Prostate gland (tissue), 2 donors: Measurements from ENCODE around the gene MOK. TPM values are rescaled to one million over a fixed set of nuclear protein-coding genes. Genes with fewer than 3 reads are reported as not detected.

Experiments used
- DNase-seq: peaks from one replicate; pipeline ENCODE4 v3.0.0-alpha.2; 2019; ENCODE audit warnings: low spot score
- H3K27ac ChIP-seq, 2 donors: fragments of 200-600 bp; sonication (generic); 2 replicates each; pipeline ENCODE4 v1.5.1; 2017 to 2019
- H3K27me3 ChIP-seq: fragments of 200-600 bp; sonication (generic); replicated peaks from 2 replicates; pipeline ENCODE4 v1.5.1; 2019; ENCODE audit not compliant: insufficient read depth
- H3K36me3 ChIP-seq, 2 donors: fragments of 200-600 bp; sonication (generic); 1 replicate in 1 of 2; 2 replicates in 1 of 2; pipeline versions ENCODE4 v1.5.1 to v1.8.1; 2017 to 2019
- H3K4me1 ChIP-seq: fragments of 200-600 bp; sonication (generic); replicated peaks from 2 replicates; pipeline ENCODE4 v1.5.1; 2019
- H3K4me3 ChIP-seq, 2 donors: fragments of 200-600 bp; sonication (generic); 2 replicates each; pipeline ENCODE4 v1.5.1; 2017 to 2019
- H3K9me3 ChIP-seq: fragments of 200-600 bp; sonication (generic); 2 replicates; pipeline ENCODE4 v1.5.1; 2017
- CTCF ChIP-seq, 4 experiments: fragments of 200-600 bp in 2 of 4; fragments of 450-650 bp in 2 of 4; sonication (generic) in 2 of 4; IDR thresholded peaks; 1 replicate in 3 of 4; 2 replicates in 1 of 4; pipeline ENCODE4 v1.5.1; 2016 to 2019; ENCODE audit warnings: antibody characterized with exemption in 4 of 4, mild to moderate bottlenecking in 2 of 4, moderate library complexity in 2 of 4
- POLR2A ChIP-seq: fragments of 450-650 bp; IDR thresholded peaks from one replicate; pipeline ENCODE4 v1.6.1; 2016; ENCODE audit warnings: antibody characterized with exemption, mild to moderate bottlenecking
- POLR2AphosphoS5 ChIP-seq: sonication (generic); formaldehyde crosslinking; IDR thresholded peaks from one replicate; pipeline ENCODE4 v1.6.1; 2017; ENCODE audit warnings: antibody characterized with exemption
- WGBS: methylation state at CpG from one replicate; pipeline ENCODE4 v1.1.5; 2018; 5-methylcytosine and 5-hydroxymethylcytosine counted together
- intact Hi-C: fragments of 100-400 bp; cut with DNase I; formaldehyde crosslinking; loops from one replicate; pipeline ENCODE4 v1.14.2; 2022
- total RNA-seq, 2 donors: library from RNA; depleted of rRNA; stranded (reverse); fragments of >200 nt; gene quantifications; one replicate each; pipeline ENCODE4 v1.1.0, GENCODE V29; 2016

Gene MOK
- total RNA-seq, 2 donors from 2014 or later = 17.8 to 95.5 TPM

- Histone ChIP-seq H3K36me3 (no peaks in the 10 kb centered on the region), H3K4me3 (no peak overlapping the region), H3K9me3 (no peaks in the 10 kb centered on the region), H3K27me3 (no peaks in the 10 kb centered on the region), H3K4me1 (no peaks in the 10 kb centered on the region), H3K27ac (no peak overlapping the region)
- TF ChIP-seq CTCF (IDR thresholded peaks at IDR 0.05) = no peak
- TF ChIP-seq POLR2A = no peak
- TF ChIP-seq POLR2AphosphoS5 = no peak
- DNase-seq = no peak
- intact Hi-C loops = no loop called here
- WGBS = 91% methylated on average over 2 of the region's 2 CpGs
These were observed 19.9 kb downstream of the MOK start for GRCh38 chr14:102285106-102285505.

GRCh38 chr14:102283631-102284129, 21.3 kb downstream of the MOK start:
- DNase-seq = no peak
- no peak overlapping the region for H3K4me3 ChIP-seq
- H3K27ac ChIP-seq = no peak overlapping the region
- H3K9me3 ChIP-seq = no peaks in the 10 kb centered on the region
- TF ChIP-seq CTCF (IDR thresholded peaks at IDR 0.05) (no peak), POLR2AphosphoS5 (no peak), POLR2A (no peak)
- 58% methylated on average over 2 of the region's 2 CpGs for WGBS
- no peaks in the 10 kb centered on the region for H3K4me1 ChIP-seq
- no peaks in the 10 kb centered on the region for H3K36me3 ChIP-seq
- intact Hi-C loops = no loop called here
- H3K27me3 ChIP-seq = no peaks in the 10 kb centered on the region

- DNase-seq = no peak
- intact Hi-C loops = no loop called here
- Histone ChIP-seq H3K27ac (no peak overlapping the region), H3K9me3 (no peaks in the 10 kb centered on the region), H3K4me3 (no peak overlapping the region), H3K36me3 (no peaks in the 10 kb centered on the region), H3K4me1 (no peaks in the 10 kb centered on the region), H3K27me3 (no peaks in the 10 kb centered on the region)
- TF ChIP-seq CTCF (IDR thresholded peaks at IDR 0.05) (no peak), POLR2AphosphoS5 (no peak), POLR2A (no peak)
- WGBS = 84% methylated on average over 9 of the region's 9 CpGs
These were observed 22.1 kb downstream of the MOK start for GRCh38 chr14:102282751-102283465.

- no peaks in the 10 kb centered on the region for H3K9me3 ChIP-seq
- intact Hi-C loops = no loop called here
- no peak overlapping the region for H3K27ac ChIP-seq
- H3K36me3 ChIP-seq = no peaks in the 10 kb centered on the region
- DNase-seq = no peak
- no peak overlapping the region for H3K4me3 ChIP-seq
- 90% methylated on average over 8 of the region's 8 CpGs for WGBS
- TF ChIP-seq CTCF (IDR thresholded peaks at IDR 0.05) (no peak), POLR2AphosphoS5 (no peak), POLR2A (no peak)
- H3K4me1 ChIP-seq = no peaks in the 10 kb centered on the region
- no peaks in the 10 kb centered on the region for H3K27me3 ChIP-seq
These were observed 24.5 kb downstream of the MOK start for GRCh38 chr14:102280376-102280962.
